Pancreas (tissue), 10 donors: ENCODE results near the gene EID1. TPM values are rescaled to one million over a fixed set of nuclear protein-coding genes. Genes with fewer than 3 reads are reported as not detected.

Experiments used
- ATAC-seq, 4 donors: fragments of 200-7000 bp; cut with Tn5 transposase; one replicate each; pipeline versions ENCODE4 v1.8.0 to v1.9.1; 2020; ENCODE audit warnings: mild to moderate bottlenecking in 4 of 4, moderate library complexity in 4 of 4
- DNase-seq, 6 donors: peaks; one replicate each; pipeline ENCODE4 v3.0.0-alpha.2; 2020
- FAIRE-seq: peaks from 2 replicates; lab custom pipeline; 2012; peaks lifted over from hg19 to GRCh38; lab: Jason Lieb, UNC
- H3K27ac ChIP-seq, 4 donors: fragments of 200-600 bp; sonication (generic); 1 replicate in 3 of 4; 2 replicates in 1 of 4; pipeline versions ENCODE4 v1.5.0 to v1.8.0; 2020
- H3K27me3 ChIP-seq, 4 donors: fragments of 200-600 bp; one replicate each; pipeline ENCODE4 v1.8.0; 2021
- H3K36me3 ChIP-seq, 3 donors: fragments of 200-600 bp; sonication (generic) in 1 of 3; one replicate each; pipeline versions ENCODE4 v1.5.0 to v1.8.0; 2020 to 2021
- H3K4me1 ChIP-seq, 3 donors: fragments of 200-600 bp; one replicate each; pipeline ENCODE4 v1.8.0; 2021
- H3K4me3 ChIP-seq, 4 donors: fragments of 200-600 bp; sonication (generic) in 2 of 4; one replicate each; pipeline versions ENCODE4 v1.5.0 to v1.8.0; 2020 to 2021
- H3K9me3 ChIP-seq, 4 donors: fragments of 200-600 bp; one replicate each; pipeline ENCODE4 v1.8.0; 2021
- WGBS, 2 donors: extraction: QIAGEN DNeasy Blood & Tissue Kit; methylation state at CpG; one replicate each; pipeline ENCODE4 v1.1.7; 2013; 5-methylcytosine and 5-hydroxymethylcytosine counted together
- intact Hi-C, 3 donors: fragments of 100-400 bp; cut with DNase I; formaldehyde crosslinking; loops; one replicate each; pipeline versions ENCODE4 v1.11.1 to v1.14.2; 2022
- polyA plus RNA-seq, 2 donors: library from polyadenylated mRNA; stranded (reverse); fragments of 200-250 nt; gene quantifications; one replicate each; pipeline ENCODE4 v1.2.3, GENCODE V29; 2013
- total RNA-seq, 6 donors: library from RNA; stranded (reverse); fragmentation: NEBNext Ultra II Directional in 4 of 6; extraction: Animal tissue kit (Norgen Biotek cat#: 25700) in 4 of 6; gene quantifications; one replicate each; pipeline versions ENCODE4 v1.2.1 to v1.2.4, GENCODE V29; 2021 to 2023
- TF ChIP-seq, protein P1 (sequence below), 4 donors: fragments of 200-600 bp; sonication (generic) in 3 of 4; IDR thresholded peaks; one replicate each; pipeline versions ENCODE4 v1.5.0 to v1.8.0; 2021; ENCODE audit warnings: antibody characterized with exemption in 4 of 4
- donor health status: healthy with polysubstance abuse.
- donor health status: DM: no; HTN: no; CAD: no; lungs with moderate emphysema.
- donor health status: DM: no; HTN: no; CAD: no.
- donor health status: control.
- donor health status: control.
- donor health status: Bipolar disorder and iron deficiency.
- donor health status: DM: yes; HTN: yes; CAD: no.
- donor health status: DM: no; HTN: no; CAD: no.
- donor health status: DM: no; HTN: no; CAD: no.
- donor health status: DM: yes; HTN: yes; CAD: no.

Gene EID1
- total and polyA plus RNA-seq, 8 donors: 26.5 to 96.3 (median 42.8) TPM

DNA sequence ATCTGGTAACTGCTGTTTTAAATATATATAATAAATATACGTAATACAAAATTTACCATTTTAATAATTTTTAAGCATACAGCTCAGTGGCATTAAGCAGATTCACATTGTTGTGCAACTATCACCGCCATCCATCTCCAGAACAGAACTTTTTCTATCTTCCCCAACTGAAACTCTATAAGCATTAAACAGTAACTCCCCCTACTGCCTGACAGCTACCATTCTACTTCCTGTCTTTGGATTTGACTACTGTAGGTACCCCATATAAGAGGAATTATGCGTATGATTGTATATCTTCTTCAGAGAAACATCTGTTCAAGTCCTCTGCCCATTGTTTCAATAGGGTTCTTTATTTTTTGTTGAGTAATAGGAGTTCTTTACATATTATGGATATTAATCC, 36.8 kb downstream of the EID1 start:
- TF ChIP-seq, protein P1, sequence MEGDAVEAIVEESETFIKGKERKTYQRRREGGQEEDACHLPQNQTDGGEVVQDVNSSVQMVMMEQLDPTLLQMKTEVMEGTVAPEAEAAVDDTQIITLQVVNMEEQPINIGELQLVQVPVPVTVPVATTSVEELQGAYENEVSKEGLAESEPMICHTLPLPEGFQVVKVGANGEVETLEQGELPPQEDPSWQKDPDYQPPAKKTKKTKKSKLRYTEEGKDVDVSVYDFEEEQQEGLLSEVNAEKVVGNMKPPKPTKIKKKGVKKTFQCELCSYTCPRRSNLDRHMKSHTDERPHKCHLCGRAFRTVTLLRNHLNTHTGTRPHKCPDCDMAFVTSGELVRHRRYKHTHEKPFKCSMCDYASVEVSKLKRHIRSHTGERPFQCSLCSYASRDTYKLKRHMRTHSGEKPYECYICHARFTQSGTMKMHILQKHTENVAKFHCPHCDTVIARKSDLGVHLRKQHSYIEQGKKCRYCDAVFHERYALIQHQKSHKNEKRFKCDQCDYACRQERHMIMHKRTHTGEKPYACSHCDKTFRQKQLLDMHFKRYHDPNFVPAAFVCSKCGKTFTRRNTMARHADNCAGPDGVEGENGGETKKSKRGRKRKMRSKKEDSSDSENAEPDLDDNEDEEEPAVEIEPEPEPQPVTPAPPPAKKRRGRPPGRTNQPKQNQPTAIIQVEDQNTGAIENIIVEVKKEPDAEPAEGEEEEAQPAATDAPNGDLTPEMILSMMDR (IDR thresholded peaks at IDR 0.05): no peak
- Histone ChIP-seq H3K4me1 (no peaks in the 10 kb centered on the region), H3K27me3 (no peaks in the 10 kb centered on the region), H3K4me3 (no peak overlapping the region), H3K36me3 (no peaks in the 10 kb centered on the region), H3K9me3 (no peaks in the 10 kb centered on the region), H3K27ac (no peak overlapping the region)
- FAIRE-seq (no peak), DNase-seq (no peak), ATAC-seq (no peak)
- intact Hi-C loops: no loop called here
- WGBS, 2 donors: 87 to 90% methylated on average over 3 of the region's 3 CpGs

DNA sequence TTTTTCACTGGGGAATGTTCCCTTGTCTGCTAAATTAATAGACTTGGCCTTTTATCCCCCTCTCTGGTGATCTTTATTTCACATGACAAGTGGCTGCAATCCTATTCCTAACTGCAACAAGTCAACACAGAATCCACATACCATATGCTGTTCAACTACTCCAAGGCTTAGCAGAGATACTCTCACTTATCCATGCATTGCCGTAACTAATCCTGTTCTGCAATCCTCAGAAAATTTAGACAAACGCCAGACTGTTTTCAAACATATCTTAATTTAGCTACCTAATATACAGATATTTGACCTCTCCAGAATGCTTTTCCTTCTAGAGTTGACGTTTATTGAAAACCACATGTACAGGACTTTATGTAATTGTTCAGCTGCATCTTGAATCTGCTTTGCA, 37.9 kb downstream of the EID1 start:
- Histone ChIP-seq H3K27me3 (no peaks in the 10 kb centered on the region), H3K4me1 (no peaks in the 10 kb centered on the region), H3K36me3 (no peaks in the 10 kb centered on the region), H3K4me3 (no peak overlapping the region), H3K27ac (no peak overlapping the region), H3K9me3 (no peaks in the 10 kb centered on the region)
- intact Hi-C loops: no loop called here
- FAIRE-seq: no peak
- DNase-seq: no peak
- TF ChIP-seq, protein P1 (IDR thresholded peaks at IDR 0.05): no peak
- WGBS, 2 donors: 51 to 60% methylated on average over 3 of the region's 3 CpGs
- ATAC-seq: no peak

DNA sequence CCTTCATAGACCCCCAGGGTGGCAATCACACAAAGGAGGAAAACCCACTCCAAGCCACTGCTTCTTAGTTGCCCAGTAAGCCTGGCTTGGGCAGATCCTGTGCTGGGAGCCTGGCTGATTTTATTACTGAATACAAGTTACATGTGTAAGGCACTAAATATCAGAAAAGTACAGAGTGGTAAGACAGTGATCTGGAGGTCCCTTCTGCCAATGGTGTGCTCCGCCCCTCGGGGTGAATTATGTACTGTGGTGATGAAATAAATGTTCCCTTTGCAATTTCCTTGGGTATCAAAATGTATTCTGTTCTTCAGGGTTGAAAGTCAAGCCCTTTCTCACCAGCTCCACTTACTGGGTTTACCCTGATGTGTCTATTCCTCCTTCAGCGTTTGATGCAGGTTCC, 38.8 kb downstream of the EID1 start:
- DNase-seq: no peak
- no peaks in the 10 kb centered on the region for H3K9me3 ChIP-seq
- H3K36me3 ChIP-seq: no peaks in the 10 kb centered on the region
- H3K4me3 ChIP-seq: no peak overlapping the region
- no peaks in the 10 kb centered on the region for H3K27me3 ChIP-seq
- no peak for FAIRE-seq
- TF ChIP-seq, protein P1 (IDR thresholded peaks at IDR 0.05): no peak
- WGBS, 2 donors: 56 to 79% methylated on average over 3 of the region's 3 CpGs
- intact Hi-C loops: no loop called here
- no peaks in the 10 kb centered on the region for H3K4me1 ChIP-seq
- H3K27ac ChIP-seq: no peak overlapping the region
- no peak for ATAC-seq

DNA sequence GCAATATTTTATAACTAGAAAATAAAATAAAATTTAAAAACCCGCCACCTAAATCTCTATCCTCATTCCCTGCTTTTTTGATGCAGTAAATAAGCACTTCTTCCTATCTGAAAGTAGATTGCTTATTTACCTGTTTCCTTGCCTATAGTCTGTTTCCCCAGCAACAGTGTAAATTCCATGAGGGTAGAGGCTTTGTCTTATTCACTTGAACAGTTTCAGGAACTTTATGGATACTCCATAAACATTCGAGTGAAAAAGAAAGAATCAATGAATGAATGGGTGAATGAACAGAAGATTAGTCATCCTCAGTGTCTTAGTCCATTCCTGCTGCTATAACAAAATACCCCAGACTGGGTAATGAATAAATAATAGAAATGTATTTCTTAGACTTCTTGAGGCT, 44.1 kb downstream of the EID1 start:
- WGBS, 2 donors: 82 to 85% methylated on average over 2 of the region's 2 CpGs
- FAIRE-seq: no peak

More for the DNA sequence above, 44.1 kb downstream of the EID1 start:
- no peaks in the 10 kb centered on the region for H3K27me3 ChIP-seq
- no peaks in the 10 kb centered on the region for H3K9me3 ChIP-seq
- TF ChIP-seq, protein P1 (IDR thresholded peaks at IDR 0.05): no peak
- intact Hi-C loops: no loop called here
- ATAC-seq (no peak), DNase-seq (no peak)
- H3K4me1 ChIP-seq: no peaks in the 10 kb centered on the region
- H3K4me3 ChIP-seq: no peak overlapping the region
- H3K27ac ChIP-seq: no peak overlapping the region
- H3K36me3 ChIP-seq: no peaks in the 10 kb centered on the region
